ENCODE data around the gene SEZ6.
A peak's percentile ranks its signal among the peaks of the same experiment; 100 is the strongest.

Gene SEZ6

DNA sequence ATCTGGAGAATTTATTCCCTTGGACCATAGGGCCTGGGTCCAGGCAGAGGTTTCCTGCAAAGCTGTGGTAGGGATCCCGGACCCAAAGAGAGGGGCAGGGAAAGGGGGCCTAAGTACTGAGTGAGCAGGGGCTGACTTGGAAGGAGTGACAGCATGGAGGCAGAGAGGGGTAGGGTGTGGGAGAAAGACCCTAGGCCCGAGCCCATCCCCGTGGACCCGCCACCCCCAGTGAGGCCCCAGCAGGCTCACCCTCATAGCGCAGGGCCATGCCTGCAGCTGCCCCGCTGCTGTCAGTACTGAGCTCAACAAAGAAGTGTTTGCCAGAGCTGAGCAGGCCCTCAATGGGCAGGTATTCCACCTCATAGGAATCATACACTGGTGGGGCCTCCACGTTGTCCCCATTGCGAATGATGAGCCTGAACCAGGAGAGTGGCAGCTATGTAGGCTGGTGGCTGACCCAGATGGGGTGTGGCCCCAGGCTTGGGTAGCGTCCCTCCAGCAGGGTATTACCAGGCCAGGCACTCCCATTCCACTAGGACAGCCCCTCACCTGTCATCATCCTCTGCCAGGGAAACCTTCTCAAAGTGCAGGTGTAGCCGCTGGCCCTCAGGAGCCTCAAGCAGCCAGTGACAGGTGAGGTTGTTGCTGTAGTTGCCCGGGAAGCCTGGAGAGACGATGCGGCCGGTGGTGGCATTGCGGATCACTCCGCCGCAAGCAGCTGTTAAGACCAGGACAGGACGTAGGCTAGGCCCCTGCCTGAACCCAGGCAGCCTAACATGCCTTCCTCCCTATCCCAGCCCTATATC lies 45.4 kb downstream of the SEZ6 start:
- Mint-ChIP-seq H3K27me3 (peaks cover 2% of the 10 kb centered on the region), H3K9me3 (no peaks in the 10 kb centered on the region), H3K36me3 (no peaks in the 10 kb centered on the region), H3K27ac (no peak overlapping the region), H3K4me1 (no peaks in the 10 kb centered on the region), H3K4me3 (no peak overlapping the region)

GRCh38 chr17:28959471-28959871 lies 46.4 kb downstream of the SEZ6 start:
- Mint-ChIP-seq H3K4me1 (no peaks in the 10 kb centered on the region), H3K36me3 (no peaks in the 10 kb centered on the region), H3K4me3 (no peak overlapping the region), H3K27me3 (peaks cover 2% of the 10 kb centered on the region), H3K27ac (no peak overlapping the region), H3K9me3 (no peaks in the 10 kb centered on the region)

DNA sequence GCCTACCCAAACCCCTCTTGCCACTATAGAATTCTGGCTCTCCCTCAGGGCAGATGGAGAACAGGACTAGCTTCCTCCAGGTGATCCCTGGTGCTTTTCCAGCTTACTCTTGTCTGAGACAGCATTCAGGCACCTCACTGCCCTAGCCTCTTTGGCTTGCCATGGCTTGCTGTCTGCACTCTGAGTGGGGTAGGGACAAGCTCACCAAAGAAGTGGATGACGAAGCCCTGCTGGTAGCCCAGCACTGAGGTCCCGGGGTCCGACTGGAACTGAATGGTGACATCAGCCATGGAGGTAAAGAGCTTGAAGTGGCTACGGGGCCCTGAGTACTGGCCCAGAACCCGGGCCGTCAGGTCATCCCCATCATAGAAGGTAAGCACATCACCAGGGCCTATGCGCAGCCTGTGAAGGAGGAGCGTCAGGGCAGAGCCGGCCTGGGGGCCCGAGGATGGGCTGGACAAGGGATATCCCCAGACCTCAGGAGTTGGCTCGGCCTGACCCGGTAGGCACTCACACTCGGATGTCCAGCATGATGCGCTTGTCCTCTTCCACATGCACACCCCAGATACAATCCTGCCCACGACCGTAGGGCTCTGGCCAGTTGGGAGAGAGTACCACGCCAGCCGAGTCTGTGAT lies 46.9 kb downstream of the SEZ6 start:
- Mint-ChIP-seq H3K36me3 (no peaks in the 10 kb centered on the region), H3K27me3 (peaks cover 2% of the 10 kb centered on the region), H3K9me3 (no peaks in the 10 kb centered on the region), H3K27ac (no peak overlapping the region), H3K4me1 (no peaks in the 10 kb centered on the region), H3K4me3 (no peak overlapping the region)

- Mint-ChIP-seq H3K9me3 (no peaks in the 10 kb centered on the region), H3K4me3 (no peak overlapping the region), H3K27ac (no peak overlapping the region), H3K4me1 (no peaks in the 10 kb centered on the region), H3K36me3 (no peaks in the 10 kb centered on the region), H3K27me3 (no peaks in the 10 kb centered on the region)
Observed at GRCh38 chr17:28957992-28958355, 47.9 kb downstream of the SEZ6 start.

GRCh38 chr17:28957277-28957991 lies 48.4 kb downstream of the SEZ6 start:
- H3K36me3 Mint-ChIP-seq: no peaks in the 10 kb centered on the region
- H3K4me3 Mint-ChIP-seq: no peak overlapping the region
- no peaks in the 10 kb centered on the region for H3K4me1 Mint-ChIP-seq
- no peaks in the 10 kb centered on the region for H3K27me3 Mint-ChIP-seq
- H3K9me3 Mint-ChIP-seq: no peaks in the 10 kb centered on the region
- H3K27ac Mint-ChIP-seq: no peak overlapping the region

- H3K27ac Mint-ChIP-seq: no peak overlapping the region
- H3K36me3 Mint-ChIP-seq: no peaks in the 10 kb centered on the region
- no peaks in the 10 kb centered on the region for H3K9me3 Mint-ChIP-seq
- H3K4me3 Mint-ChIP-seq: no peak overlapping the region
- no peaks in the 10 kb centered on the region for H3K4me1 Mint-ChIP-seq
- H3K27me3 Mint-ChIP-seq: no peaks in the 10 kb centered on the region
Observed at GRCh38 chr17:28956861-28957260, 49.0 kb downstream of the SEZ6 start.

DNA sequence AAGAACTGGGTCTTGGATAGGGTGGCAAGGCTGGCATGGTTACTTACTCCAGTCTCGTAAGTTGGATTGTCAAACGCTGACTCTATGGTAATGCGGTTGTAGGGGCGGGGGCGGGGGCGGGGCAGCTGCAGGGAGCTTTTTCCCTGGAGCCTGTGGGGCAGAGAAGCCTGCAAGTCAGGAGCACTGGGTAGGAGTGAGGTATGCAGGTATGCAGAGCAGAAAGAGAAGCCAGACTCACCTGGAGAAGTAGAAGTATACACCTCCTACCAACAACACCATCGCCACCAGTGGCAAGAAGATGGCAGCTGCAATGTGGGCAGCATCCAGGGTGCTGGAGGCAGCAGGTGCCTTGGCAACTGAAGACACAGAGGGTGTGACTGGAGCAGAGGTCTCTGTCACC lies 49.7 kb downstream of the SEZ6 start:
- Mint-ChIP-seq H3K27ac (no peak overlapping the region), H3K4me3 (no peak overlapping the region), H3K4me1 (no peaks in the 10 kb centered on the region), H3K9me3 (no peaks in the 10 kb centered on the region), H3K27me3 (no peaks in the 10 kb centered on the region), H3K36me3 (no peaks in the 10 kb centered on the region)

DNA sequence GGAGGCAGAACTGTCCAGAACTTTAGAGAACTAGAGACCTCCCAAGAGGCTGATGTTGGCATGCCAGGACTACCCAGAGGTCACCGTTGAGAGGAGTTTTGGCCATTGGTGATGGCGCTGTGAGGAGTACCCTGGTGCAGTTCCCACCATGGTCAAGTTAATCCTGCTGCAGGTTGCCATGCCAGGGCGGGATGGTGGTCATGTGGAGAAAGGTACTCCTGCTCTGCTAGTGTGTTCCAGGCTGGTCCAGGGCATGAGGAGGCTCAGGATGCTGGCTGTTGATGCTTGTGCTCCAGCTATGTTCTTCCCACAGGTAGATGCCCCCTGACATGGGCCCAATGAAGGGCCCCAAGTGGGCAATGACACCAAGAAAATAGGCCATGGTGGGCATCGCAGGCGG lies 50.4 kb downstream of the SEZ6 start:
- Mint-ChIP-seq H3K4me1 (no peaks in the 10 kb centered on the region), H3K4me3 (no peak overlapping the region), H3K27me3 (no peaks in the 10 kb centered on the region), H3K36me3 (no peaks in the 10 kb centered on the region), H3K27ac (no peak overlapping the region), H3K9me3 (no peaks in the 10 kb centered on the region)

GRCh38 chr17:28954886-28955285 lies 50.9 kb downstream of the SEZ6 start:
- no peaks in the 10 kb centered on the region for H3K27me3 Mint-ChIP-seq
- H3K27ac Mint-ChIP-seq: no peak overlapping the region
- H3K4me3 Mint-ChIP-seq: no peak overlapping the region
- no peaks in the 10 kb centered on the region for H3K9me3 Mint-ChIP-seq
- H3K4me1 Mint-ChIP-seq: no peaks in the 10 kb centered on the region
- no peaks in the 10 kb centered on the region for H3K36me3 Mint-ChIP-seq

- Mint-ChIP-seq H3K4me3 (no peak overlapping the region), H3K36me3 (no peaks in the 10 kb centered on the region), H3K27ac (peak overlapping the region; percentile 41), H3K4me1 (peaks cover 3% of the 10 kb centered on the region), H3K27me3 (no peaks in the 10 kb centered on the region), H3K9me3 (no peaks in the 10 kb centered on the region)
Observed at GRCh38 chr17:28953444-28954118, 52.3 kb downstream of the SEZ6 start.

DNA sequence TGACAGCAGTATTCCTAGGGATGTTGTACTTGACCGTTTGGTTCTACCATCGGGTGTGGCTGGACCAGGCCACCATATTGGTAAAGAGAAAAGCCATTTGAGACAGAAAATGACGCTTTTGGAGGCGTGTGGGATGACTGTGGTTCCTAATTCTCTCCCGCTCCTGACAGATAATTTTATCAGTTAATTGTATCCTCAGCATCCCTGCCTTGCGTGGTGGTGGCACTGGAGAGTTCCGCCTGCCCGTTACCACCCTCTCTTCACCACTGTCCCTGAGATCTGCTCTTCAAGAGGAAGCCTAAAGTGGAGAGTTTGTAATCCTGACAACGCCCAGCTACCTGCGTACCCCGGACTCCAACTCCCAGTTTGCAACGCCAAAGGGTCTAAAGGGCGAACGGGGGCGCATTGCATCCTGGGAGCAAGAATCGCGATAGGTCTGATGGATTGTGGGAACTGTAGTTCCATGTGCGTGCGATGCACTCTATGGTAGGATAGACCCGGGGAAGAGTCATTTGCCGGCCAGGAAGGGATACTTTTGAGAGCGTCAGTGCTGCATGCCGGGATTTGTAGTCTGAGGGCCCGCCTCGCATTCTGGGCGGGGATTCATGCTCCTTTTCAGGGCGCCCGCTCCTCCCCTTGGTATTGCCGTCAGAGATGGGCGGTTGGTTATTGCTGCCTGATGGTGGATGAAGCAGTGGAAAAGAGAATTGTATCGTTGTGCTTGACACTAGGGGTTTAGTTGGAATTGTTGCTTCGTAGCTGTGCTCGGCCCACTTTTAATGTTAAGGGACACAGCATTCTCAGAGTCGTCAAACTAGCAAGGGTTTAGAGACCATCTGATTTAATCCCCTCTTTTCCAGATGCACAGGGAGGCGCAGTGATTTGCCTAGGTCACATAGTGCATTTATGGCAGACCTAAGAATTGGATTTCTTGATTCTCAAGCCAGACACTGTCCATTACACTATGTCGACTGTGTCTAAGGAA lies 53.5 kb downstream of the SEZ6 start:
- Mint-ChIP-seq H3K27ac (no peak overlapping the region), H3K9me3 (no peaks in the 10 kb centered on the region), H3K4me3 (no peak overlapping the region), H3K36me3 (peaks cover 3% of the 10 kb centered on the region), H3K4me1 (peaks cover 16% of the 10 kb centered on the region), H3K27me3 (no peaks in the 10 kb centered on the region)

DNA sequence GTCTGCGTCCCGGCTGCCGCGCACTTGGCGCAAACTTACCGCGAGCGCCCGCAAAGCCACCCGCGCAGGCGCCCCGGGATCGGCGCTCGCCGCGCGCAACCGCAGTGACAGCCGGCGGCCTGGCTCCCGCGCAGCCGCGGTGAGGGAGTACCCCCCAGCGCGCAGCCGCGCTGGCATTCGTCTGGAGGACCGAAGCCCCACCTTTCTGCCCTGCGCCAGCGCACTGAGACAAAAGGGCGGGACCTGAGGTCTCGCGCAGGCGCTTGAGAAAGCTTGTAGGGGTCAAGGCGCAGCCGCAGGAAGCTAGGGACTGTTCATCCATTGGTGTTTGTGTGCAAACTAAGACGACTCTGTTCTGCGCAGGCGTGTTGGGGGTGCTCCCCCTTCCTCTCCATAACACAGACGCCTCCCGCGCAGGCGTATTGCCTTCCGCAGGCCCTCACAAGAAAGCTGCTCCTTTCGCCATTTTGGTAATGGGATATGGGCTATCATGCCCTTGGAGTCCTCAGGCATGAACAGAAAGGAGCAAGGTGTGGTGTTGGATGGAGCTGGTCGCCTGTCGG lies 54.3 kb downstream of the SEZ6 start, which contains the start of gene PHF12:
Gene PHF12 (minus strand): TSS at position 91 of the 563 bp plus-strand sequence. CDS start 558 bp downstream, outside the sequence.
- Mint-ChIP-seq H3K36me3 (peaks cover 3% of the 10 kb centered on the region), H3K9me3 (no peaks in the 10 kb centered on the region), H3K27ac (peak within 1 kb of the TSS; percentile 84), H3K4me3 (peak within 1 kb of the TSS; percentile 95), H3K4me1 (peaks cover 24% of the 10 kb centered on the region), H3K27me3 (no peaks in the 10 kb centered on the region)

GRCh38 chr17:28950752-28951427 lies 54.9 kb downstream of the SEZ6 start:
- peaks cover 4% of the 10 kb centered on the region for H3K36me3 Mint-ChIP-seq
- H3K4me1 Mint-ChIP-seq: peaks cover 30% of the 10 kb centered on the region
- peak overlapping the region; percentile 95 for H3K4me3 Mint-ChIP-seq
- H3K9me3 Mint-ChIP-seq: no peaks in the 10 kb centered on the region
- no peaks in the 10 kb centered on the region for H3K27me3 Mint-ChIP-seq
- peak overlapping the region; percentile 84 for H3K27ac Mint-ChIP-seq

Data from activated naive CD4-positive, alpha-beta T cell treated with anti-CD3 and anti-CD28 coated beads, Interleukin-2, amount 50 U/mL, for 24 hours (primary cell).